H54 (cell line): ENCODE data around the gene ARPC5L.

Source experiments
- DNase-seq: peaks from one replicate; pipeline ENCODE4 v3.0.0; 2011; ENCODE audit warnings: low spot score, mixed read lengths; ENCODE audit not compliant: insufficient read length
- FAIRE-seq: peaks from 3 replicates; lab custom pipeline; 2011; peaks lifted over from hg19 to GRCh38; lab: Jason Lieb, UNC
- POLR2A ChIP-seq: IDR thresholded peaks from 2 replicates; pipeline ENCODE4 v1.6.1; 2011; ENCODE audit warnings: low read depth, mild to moderate bottlenecking, low read length

The ARPC5L gene

DNA sequence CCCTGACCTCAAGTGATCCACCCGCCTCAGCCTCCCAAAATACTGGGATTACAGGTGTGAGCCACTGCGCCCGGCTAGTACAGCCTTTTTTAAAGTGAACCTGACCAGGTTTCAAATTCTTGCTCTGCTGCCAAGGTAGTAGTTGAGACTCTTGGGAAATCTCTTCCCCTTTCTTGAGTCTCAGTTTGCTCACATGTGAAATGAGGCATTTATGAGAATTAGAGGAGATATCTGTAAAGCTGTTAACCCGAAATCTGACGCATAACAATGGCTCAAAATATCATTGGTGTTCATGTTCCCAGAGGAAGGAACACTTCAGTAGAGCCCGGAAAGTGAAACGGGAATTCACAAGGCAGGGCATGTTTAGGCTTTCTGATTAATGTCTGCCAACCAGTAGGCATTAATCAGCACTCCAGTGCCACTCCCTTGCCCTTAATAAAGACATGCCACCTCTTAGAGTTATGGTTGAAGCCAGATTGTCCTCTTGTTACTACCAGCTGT is 1.5 kb downstream of the ARPC5L start:
- no peak for TF ChIP-seq POLR2A
- no peak for DNase-seq
- peak; percentile 33 for FAIRE-seq

DNA sequence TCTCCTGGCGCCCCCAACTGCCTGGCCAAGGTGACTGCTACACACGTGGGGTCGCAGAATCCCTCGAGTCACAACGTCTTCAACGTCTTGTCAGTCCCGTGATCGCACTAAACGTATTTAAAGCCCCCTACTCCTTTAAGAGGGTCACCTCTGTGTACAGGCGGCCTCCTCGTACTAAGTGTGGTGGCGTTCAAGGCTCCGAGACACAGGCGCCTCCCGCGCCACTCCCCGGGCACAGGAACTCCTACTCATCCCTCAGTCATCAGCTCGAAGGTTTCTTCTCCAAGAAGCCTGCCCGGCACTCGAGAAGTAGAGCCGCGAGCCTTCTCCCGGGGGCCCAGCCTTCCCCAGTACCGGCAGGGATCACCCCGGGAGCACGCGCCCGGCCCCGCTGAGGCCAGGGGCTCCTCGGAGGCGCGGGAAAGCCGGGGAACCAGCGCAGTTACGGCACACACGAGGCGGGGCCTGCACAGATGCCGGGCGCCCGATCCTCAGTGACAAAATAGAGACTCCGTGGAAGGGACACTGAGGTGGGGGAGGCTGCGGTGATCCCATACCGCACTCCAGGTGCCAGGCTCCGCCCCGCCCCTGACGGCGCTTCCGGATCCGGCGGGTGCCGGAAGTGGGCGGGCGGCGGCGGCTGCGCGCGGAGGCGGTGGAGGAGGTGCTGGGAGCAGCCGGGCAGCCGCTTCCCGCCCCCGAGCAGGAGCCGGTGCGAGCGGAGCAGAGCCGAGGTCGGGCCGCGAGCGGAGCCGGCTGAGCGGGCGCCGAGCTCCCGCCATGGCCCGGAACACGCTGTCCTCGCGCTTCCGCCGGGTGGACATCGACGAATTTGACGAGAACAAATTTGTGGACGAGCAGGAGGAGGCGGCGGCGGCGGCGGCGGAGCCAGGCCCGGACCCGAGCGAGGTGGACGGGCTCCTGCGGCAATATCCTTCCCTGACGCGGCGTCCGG is 6.9 kb downstream of the ARPC5L start:
- FAIRE-seq (no peak), DNase-seq (peak; percentile 99)
- peak; percentile 85 for TF ChIP-seq POLR2A

DNA sequence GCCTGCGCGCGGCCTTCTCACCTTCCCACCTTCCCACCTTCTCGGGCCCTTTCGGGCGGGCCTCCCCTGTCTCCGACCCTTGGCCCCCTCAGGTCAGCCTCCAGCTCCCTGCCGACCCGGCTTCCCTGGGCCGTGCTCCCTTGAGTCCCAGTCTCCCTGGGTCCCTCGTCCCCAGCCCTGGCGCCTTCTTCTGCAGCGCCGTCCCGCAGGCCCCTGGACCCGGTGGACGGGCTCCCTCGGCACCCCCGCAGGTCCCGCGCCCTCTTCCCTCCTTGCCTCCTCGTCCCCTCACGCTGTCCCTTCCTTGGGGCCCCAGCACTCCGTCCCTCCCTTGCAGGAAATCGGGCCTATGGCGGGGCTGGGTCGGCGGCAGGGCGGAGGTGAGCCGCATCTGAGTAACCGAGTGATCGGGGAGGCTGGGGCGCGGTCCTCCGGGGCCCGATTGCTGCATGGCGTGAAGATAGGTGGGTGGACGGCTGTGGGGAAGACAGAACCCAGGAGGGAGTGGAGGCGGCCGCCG is 7.6 kb downstream of the ARPC5L start:
- no peak for TF ChIP-seq POLR2A
- DNase-seq (no peak), FAIRE-seq (no peak)

DNA sequence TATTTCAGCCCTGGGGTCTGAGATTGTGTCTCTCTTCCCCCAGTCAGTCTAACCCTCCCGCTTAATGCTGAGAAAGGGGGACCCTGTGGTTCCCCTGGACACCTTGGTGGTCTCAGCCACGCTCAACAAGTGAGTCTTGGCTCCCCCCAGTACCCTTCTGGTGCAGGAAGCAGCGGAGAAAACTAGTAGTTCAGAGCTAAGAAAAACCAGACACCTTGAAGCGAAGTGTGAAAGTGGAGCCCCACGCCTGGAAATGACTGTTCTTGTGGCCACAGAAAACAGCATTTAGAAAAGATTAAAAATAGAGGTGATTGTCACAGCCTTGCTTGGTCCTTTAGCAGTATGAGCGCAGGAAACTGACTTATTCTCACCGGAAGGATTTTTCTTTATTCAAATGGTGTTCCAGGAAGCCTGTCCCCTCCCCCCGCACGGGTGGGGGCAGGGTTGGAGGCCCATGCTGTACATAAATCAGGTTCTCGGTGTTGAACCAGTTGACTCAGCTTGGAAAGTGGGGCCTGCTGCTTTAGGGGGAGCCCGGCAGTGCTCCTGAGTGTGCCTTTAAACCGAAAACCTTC is 8.1 kb downstream of the ARPC5L start:
- no peak for FAIRE-seq
- no peak for TF ChIP-seq POLR2A
- no peak for DNase-seq

DNA sequence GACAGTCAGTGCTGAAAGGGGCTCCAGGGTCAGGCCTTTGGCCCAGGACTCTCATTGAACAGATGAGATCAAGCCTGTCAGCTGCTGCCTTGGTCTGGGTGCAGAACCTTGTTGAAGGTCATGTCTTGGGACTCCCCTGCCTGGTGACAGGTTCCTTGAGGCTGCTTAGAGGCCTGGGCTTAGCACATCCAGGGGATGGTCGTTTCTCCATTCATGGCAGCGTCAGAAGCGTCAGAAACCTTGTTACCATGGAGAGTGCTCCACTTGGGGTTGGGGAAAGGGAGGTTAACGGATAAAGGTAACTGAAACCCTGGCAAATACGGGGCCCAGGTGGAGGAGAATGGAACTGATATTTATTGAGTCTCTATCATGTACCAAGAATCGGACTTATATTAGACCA is 8.8 kb downstream of the ARPC5L start:
- no peak for TF ChIP-seq POLR2A
- no peak for DNase-seq
- FAIRE-seq: no peak

DNA sequence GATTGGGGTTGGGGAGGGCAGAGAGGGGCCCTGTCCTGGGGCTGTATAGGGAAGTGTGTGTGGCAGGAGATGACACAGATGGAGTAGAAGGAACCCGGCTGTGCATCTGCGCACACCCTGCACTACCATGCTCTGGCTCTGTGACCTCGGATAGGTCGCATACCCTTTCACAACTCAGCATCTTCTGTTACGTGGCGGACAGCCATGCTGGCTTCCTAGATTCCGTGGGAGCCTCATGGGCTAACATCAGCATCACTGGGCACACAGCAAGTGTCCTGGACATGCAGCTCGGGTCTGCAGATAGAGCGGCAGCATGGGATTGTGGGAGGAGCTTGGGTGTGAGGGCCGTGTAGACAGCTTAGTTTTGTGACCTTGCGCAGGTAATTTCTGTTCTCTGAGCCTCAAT is 9.2 kb downstream of the ARPC5L start:
- no peak for TF ChIP-seq POLR2A
- DNase-seq (no peak), FAIRE-seq (no peak)

DNA sequence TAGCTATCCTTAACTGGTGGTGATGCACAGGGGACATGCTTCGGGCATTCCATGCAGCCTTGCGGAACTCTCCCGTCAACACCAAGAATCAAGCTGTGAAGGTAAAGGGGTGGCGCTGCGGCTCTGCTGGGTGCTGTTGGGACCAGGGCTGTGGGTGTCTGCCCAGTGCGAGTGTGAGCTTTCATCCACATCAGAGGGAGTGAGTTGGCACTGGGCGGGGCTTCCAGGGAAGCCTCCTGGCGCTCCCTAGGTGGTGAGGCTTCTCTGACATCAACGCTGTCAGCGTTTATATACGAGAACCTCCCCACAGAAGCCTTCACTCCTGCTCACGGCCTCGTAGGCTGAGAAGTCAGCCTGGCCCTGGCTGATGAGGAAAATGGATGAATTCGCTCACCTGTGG is 11.7 kb downstream of the ARPC5L start:
- no peak for TF ChIP-seq POLR2A

DNA sequence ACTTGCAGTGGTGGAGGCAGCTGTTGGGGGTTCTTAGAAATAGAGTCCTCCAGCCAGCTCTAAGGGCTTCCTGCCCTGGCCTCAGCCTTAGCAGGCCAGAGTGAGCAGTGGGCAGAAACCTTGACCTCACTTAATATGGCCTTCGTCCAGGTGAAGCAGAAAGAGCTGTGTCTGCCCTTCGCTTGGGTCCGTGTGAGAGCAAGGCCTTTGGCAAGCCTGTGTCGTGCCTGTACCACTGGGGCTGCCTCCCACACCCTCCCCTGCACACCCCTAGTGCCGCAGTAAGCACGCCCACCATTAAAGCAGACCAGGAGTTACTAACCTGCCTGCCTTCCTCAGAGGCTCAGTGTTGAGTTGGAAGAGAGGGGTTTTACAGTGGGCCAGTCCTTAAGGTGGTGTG is 13.6 kb downstream of the ARPC5L start:
- DNase-seq: no peak
- TF ChIP-seq POLR2A: no peak
- FAIRE-seq: no peak

More for the DNA sequence above, 11.7 kb downstream of the ARPC5L start:
- DNase-seq (peak; percentile 94), FAIRE-seq (peak; percentile 74)

DNA sequence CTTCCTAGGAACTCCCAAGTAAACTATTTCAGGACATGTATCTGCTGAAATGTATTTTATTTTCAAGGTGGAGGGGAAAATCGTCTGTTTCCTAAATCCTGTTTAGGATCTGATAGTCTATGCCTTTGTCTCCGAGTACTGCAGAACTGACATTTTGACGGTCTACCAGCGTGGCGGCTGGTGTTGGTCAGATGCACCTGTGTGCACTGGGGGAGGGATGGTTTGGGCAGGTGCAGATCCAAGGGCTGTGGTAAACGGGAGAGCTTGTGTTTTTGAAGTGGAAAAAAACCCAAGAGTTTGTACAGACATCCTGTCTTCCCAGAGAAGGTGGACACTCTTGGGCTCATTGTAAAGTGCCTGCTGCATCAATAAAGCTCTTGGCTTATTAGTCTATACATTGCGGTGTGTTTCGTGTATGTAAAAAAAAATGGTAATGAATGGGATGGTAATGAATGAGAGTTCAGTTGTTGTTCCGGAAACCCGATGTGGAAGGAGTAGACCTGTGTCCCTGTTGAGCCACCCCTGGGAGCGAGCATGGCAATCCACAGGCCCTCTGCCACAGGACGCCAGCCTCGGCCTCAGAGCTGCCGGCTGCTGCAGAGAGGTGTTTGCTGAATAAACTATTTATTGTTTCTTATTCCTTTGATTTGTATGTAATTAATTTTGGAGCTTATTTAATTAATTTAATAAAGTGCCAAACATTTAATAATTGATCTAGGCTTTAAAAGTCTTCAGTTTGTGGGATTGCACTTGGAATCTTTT is 15.3 kb downstream of the ARPC5L start:
- FAIRE-seq (no peak), DNase-seq (no peak)
- no peak for TF ChIP-seq POLR2A

DNA sequence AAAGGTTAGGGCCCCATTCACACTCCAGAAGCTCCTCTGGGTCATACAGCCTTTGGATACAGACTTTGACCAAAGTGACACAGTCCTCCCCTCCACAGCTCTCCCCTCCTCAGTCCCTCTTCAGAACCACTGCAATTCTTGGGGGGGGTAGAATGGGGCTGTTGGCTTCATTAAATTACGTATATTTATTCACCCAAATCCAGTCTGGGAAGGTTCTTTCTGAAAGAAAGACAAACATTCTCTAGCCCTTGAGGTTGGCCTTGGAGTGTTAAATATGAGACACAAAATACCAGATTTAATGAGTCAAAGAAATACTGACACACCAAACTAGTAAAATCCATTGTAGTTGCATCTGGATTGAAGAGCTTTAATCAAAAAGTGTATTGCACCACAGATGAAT is 16.1 kb downstream of the ARPC5L start:
- FAIRE-seq (no peak), DNase-seq (no peak)
- no peak for TF ChIP-seq POLR2A

DNA sequence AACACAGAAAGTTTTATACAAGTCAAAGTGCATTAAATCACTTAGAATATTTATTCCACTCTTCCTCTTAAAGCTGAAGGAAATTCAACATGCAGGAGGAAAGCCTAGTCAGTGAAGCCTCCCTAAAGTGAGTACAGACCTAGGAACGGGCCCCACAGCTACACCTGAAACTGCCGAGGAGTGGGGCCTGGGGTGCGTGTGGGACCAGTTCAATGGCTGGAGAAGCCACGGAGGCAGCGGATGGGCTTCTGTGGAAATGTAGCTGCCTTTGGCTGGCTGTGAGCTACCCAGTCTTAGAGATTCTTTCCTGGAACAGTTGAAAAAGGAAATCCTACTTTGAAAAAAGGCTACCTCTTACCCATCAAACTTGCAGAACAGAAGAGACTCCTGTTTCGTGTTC is 16.6 kb downstream of the ARPC5L start:
- FAIRE-seq (no peak), DNase-seq (no peak)
- TF ChIP-seq POLR2A: no peak

DNA sequence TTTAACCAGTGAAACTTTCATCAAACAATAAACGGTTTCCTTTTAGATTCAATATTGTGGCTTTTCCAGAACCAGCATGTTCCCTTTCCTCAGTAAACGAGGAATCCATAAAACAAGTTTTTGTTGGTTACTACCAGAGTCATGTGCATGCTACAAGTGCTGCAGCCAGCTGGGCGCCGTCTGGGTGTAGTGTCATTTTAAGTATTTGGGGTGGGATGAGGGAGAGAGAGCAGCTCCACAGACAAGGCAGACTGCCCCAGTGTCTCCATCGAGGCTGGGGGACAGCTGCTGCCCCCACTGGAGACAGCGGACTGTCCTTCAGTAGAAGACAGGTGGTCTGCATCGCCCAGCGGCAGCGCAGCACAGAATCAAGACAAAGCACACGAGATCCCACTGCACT is 17.3 kb downstream of the ARPC5L start:
- DNase-seq (no peak), FAIRE-seq (no peak)
- TF ChIP-seq POLR2A: no peak

DNA sequence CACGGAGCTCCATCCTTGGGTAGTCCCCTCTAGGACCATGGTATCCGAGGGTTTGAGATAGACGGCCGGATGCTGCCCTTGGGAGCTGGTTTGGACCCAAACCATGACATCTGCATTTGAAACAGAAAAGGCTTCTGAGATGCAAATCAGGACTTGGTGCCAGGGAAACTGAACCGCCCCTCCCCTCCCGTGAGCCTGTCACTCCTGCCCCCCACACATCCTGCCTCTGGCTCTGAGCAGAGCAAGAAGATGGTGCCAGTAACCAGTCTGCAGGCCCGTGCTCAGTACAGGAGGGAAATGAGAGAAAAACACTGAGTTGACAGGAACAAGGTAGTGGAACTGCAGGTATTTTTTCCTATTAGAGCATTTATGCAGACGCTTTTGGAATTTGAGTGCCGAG is 18.6 kb downstream of the ARPC5L start:
- DNase-seq: no peak
- no peak for TF ChIP-seq POLR2A
- no peak for FAIRE-seq
